Stromal cell of bone marrow (primary cell): ENCODE measurements around the gene HIF3A.
"Not testable (repeated sequence)": the region's sequence is repeated elsewhere in the genome, so short reads cannot be mapped to it uniquely, and the experiment has no call there.

Experiments used
- DNase-seq: peaks from one replicate; pipeline ENCODE4 v3.0.0-alpha.2; 2012; ENCODE audit warnings: low read depth

The HIF3A gene

GRCh38 chr19:46296722-46297461 is at the start of gene HIF3A:
Gene HIF3A, plus strand, starts transcription at chr19:46297042. Its CDS starts 35 bp downstream, at chr19:46297077.
- DNase-seq: no peak

GRCh38 chr19:46250076-46250735 is 46.6 kb upstream of the HIF3A start:
- no peak for DNase-seq

- DNase-seq: no peak
Measured at GRCh38 chr19:46251416-46251815, 45.4 kb upstream of the HIF3A start.

GRCh38 chr19:46254776-46255175 is 42.1 kb upstream of the HIF3A start:
- no peak for DNase-seq

- DNase-seq: no peak
Measured at GRCh38 chr19:46256855-46257254, 40.0 kb upstream of the HIF3A start.

GRCh38 chr19:46261501-46261900 is 35.3 kb upstream of the HIF3A start:
- DNase-seq: not testable (repeated sequence)

- peak; percentile 28 for DNase-seq
Measured at GRCh38 chr19:46262684-46263296, 34.1 kb upstream of the HIF3A start.

GRCh38 chr19:46264801-46265200 is 32.0 kb upstream of the HIF3A start:
- not testable (repeated sequence) for DNase-seq

- peak; percentile 56 for DNase-seq
Measured at GRCh38 chr19:46265217-46265828, 31.5 kb upstream of the HIF3A start.

GRCh38 chr19:46269101-46269500 is 27.7 kb upstream of the HIF3A start:
- DNase-seq: no peak

GRCh38 chr19:46270521-46271256 is 26.2 kb upstream of the HIF3A start:
- DNase-seq: no peak

- peak; percentile 49 for DNase-seq
Measured at GRCh38 chr19:46271481-46272197, 25.2 kb upstream of the HIF3A start.

GRCh38 chr19:46273931-46274330 is 22.9 kb upstream of the HIF3A start:
- not testable (repeated sequence) for DNase-seq

GRCh38 chr19:46279177-46279576 is 17.7 kb upstream of the HIF3A start:
- no peak for DNase-seq

GRCh38 chr19:46283771-46284170 is 13.1 kb upstream of the HIF3A start:
- no peak for DNase-seq

GRCh38 chr19:46284635-46285034 is 12.2 kb upstream of the HIF3A start:
- DNase-seq: no peak

- DNase-seq: no peak
Measured at GRCh38 chr19:46287585-46287984, 9.3 kb upstream of the HIF3A start.

- DNase-seq: peak; percentile 40
Measured at GRCh38 chr19:46288896-46289588, 7.8 kb upstream of the HIF3A start.

- no peak for DNase-seq
Measured at GRCh38 chr19:46289724-46290619, 6.9 kb upstream of the HIF3A start.

- DNase-seq: no peak
Measured at GRCh38 chr19:46291829-46292228, 5.0 kb upstream of the HIF3A start.
